HG03575 (cell line): Measurements from ENCODE around the gene UBAC2.
"Not testable (repeated sequence)": the region's sequence is repeated elsewhere in the genome, so short reads cannot be mapped to it uniquely, and the experiment has no call there.

Source experiments
- ATAC-seq: cut with Tn5 transposase; IDR thresholded peaks from one replicate; pipeline ENCODE4 v1.9.1; 2021; ENCODE audit not compliant: unreplicated experiment, insufficient number of reproducible peaks, low FRiP score; ENCODE audit errors: extremely low read depth

UBAC2 gene

DNA sequence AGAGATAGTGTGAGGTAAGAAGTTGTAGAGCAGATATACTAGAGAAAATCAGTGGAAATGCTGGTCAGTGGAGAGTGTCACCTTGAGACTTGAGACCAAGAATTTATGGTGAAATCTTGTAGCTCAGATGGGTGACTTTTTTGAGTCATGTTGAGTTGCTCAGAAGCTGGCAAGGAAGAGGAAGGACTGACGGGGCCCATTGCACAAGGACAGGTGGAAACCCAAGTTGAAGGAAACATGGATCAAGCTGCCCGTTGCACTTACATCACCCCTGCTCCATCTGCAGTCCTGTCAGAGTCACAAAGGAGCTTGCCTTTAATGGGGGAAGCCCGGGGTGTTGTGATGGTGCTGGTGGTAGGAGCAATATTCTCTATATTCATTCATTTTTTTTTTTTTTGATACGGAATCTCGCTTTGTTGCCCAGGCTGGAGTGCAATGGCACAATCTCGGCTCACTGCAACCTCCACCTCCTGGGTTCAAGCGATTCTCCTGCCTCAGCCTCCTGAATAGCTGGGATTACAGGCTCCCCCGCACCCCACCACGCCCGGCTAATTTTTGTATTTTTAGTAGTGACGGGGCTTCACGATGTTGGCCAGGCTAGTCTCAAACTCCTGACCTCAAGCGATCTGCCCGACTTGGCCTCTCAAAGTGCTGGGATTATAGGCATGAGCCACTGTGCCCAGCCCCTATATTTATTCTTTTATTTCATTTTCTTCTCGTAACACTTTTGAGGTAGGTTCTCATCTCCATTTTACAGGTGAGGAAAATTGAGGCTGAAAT, 27.4 kb downstream of the UBAC2 start:
- ATAC-seq = no peak

DNA sequence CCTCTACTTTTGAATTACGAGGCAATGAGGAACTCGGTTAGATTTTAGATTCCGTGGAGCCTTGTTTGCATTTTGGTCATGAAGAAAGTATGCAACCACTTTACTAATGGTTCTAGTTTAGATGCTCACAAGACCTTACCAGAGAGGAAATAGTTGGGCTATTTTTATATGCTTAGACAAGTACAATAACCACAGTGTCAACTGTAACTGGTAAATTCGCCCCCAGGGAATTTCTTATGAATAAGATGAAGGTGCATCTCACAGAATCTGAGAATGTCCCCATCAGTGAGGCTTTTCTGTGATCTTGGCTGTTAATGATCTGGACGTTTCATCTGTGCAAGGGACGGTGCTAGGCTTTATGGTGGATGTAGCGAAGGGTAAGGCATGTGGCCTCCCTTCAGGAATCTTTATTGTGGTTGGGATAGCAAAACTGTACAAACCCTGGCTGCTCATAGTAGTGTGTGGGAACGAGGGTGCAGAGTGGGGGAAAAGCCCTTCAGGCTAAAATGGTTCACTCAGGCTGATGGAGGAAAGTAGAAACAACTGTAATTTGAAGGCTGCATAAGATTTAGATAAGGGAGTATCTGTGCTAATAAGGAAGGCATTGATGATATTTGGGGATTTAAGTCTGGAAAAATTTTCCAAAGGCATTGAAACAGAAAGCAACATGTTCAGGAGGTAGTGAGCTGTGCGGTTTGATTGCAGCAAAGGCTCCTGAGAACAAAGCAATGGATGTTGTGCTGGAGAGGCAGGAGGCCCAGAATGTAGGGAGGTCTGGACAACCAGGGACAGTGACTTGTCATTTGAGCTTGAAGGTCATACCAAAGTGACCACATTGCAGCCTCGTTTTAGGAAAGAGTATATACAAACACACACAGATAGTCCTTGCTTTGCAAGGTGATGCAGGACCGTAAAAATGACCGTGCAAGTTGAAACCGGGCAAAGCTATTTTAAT, 28.4 kb downstream of the UBAC2 start:
- peak; percentile 86 for ATAC-seq

DNA sequence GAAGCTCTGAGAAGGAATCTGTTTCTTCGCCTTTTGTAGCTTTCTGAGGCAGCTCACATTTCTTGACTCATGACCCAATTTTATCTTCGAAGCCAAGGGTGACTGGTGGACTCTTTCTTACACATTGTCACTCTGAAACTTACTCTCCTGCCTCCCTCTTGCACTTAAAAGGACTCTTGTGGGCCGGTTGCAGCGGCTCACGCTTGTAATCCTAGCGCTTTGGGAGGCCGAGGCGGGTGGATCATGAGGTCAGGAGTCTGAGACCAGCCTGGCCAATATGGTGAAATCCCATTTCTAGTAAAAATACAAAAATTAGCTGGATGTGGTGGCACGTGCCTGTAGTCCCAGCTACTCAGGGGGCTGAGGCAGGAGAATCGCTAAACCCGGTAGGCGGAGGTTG, 29.9 kb downstream of the UBAC2 start:
- ATAC-seq = not testable (repeated sequence)

DNA sequence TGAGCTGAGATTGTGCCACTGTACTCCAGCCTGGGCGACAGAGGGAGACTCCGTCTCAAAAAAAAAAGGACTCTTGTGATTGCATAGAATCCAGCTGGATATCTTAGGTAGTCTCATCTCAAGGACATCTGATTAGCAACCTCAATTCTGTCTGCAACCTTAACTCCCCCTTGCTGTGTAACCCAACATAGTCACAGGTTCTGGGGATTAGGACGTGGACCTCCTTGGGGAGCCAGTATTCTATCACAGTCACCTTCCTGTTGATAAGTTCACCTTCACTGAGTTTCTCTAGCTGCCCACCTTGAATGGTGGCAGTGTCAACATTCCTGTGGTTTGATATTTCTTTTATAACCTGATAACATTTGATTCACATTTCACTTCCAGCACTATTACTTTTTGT, 30.3 kb downstream of the UBAC2 start:
- no peak for ATAC-seq

GRCh38 chr13:99231721-99232120, 31.1 kb downstream of the UBAC2 start:
- no peak for ATAC-seq

DNA sequence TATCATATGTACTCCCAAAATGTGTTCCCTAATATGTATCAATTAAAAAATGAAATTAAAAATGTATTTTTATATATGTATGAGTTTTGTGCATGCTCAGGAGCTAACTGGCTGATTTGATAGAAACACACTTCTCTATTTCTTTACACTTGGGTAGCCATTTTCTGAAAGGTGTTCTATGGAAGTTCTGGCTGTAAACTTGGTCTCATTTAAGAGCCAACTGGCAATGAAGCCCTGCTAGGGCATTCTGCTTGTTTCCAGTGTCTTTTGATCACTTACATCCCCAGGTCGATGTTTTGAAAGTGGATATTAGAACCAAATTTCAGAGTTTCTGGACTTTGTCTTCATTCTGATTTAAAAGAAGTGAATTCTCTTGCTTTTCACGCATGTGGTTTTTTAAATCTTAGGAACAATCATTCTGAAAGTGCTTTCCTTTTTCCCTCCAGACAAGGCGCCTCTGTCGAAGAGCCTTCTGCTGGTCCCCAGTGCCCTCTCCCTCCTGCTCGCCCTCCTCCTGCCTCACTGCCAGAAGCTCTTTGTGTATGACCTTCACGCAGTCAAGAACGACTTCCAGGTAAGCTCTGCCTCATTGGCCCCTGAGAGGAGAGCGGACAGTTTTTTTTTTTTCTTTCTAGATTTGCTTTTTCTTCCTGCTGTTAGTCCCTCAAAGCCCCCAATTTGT, 37.5 kb downstream of the UBAC2 start:
- no peak for ATAC-seq

GRCh38 chr13:99246100-99246499, 45.4 kb downstream of the UBAC2 start:
- ATAC-seq = no peak

DNA sequence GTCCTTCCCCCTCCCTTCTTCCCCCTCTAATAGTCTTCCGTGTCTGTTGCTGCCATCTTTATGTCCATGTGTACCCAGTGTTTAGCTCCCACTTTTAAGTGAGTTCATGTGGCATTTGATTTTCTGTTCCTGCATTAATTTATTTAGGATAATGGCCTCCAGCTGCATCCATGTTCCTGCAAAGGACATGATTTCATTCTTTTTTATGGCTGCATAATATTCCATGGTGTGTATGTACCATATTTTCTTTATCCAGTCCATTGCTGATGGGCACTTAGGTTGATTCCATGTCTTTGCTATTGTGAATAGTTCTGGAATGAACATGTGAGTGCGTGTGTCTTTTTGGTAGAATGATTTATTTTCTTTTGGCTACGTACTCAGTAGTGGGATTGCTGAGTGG, 48.5 kb downstream of the UBAC2 start:
- not testable (repeated sequence) for ATAC-seq

DNA sequence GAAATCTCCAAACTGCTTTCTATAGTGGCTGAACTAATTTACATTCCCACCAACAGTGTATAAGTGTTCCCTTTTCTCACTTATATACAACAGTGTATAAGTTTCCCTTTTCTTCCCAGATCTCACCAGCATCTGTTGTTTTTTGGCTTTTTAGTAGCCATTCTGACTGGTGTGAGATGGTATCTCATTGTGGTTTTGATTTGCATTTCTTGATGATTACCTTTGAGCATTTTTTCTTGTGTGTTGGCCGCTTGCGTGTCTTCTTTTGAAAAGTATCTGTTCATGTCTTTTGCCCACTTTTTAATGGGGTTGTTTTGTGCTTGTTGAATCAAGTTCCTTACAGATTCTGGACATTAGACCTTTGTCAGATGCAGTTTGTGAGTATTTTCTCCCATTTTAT, 49.0 kb downstream of the UBAC2 start:
- ATAC-seq = not testable (repeated sequence)

DNA sequence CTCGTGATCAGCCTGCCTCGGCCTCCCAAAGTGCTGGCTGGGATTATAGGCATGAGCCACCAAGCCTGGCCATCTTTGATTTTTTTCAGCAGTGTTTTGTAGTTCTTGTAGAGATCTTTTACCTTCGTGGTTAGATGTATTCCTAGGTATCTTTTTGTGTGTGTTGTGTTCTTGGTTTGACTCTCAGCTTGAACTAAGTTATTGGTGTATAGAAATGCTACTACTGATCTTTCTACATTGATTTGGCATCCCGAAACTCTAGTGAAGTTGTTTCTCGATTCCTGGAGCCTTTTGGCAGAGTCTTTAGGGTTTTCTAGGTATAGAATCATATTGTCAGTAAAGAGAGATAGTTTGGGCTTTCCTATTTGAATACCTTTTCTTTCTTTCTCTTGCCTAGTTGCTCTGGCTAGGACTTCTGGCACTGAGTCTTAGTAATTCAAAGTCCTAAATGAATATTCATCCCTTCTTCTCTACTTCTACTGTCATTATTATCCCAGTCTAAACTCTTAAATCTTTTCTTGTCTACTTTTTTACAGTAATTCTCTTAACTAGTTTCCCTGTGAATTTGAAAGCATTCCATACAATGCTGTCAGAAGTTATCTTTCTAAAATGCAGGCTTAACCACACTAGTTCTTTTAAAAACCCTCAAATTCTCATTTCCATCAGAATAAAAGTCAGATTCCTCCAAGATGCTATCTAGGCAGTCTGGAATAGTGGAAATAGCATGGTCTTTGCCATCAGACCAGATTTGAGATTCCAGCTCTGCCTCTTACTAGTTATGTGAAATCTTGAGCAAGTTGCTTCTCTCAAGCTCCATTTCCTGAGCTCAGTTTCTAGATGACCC, 50.5 kb downstream of the UBAC2 start:
- ATAC-seq = no peak

DNA sequence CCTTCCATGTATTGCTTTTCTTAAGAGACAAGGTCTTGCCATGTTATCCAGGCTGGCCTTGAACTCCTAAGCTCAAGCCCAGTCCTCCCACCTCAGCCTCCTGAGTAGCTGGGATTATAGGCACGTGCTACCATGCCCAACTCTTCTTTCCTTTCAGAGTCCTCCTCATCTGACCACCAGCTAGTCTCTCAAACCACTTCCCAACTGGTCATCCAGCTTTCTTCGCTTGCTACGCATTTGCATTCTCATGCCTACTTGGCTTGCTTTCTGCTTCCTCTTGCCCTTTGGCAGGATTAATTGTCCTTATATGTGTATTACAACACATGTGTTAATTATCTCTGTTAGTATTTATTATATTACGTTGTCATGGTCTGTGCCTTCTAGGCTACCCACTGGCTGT, 51.3 kb downstream of the UBAC2 start:
- ATAC-seq = no peak

- ATAC-seq = no peak
Observed at GRCh38 chr13:99254830-99255229, 54.2 kb downstream of the UBAC2 start.

DNA sequence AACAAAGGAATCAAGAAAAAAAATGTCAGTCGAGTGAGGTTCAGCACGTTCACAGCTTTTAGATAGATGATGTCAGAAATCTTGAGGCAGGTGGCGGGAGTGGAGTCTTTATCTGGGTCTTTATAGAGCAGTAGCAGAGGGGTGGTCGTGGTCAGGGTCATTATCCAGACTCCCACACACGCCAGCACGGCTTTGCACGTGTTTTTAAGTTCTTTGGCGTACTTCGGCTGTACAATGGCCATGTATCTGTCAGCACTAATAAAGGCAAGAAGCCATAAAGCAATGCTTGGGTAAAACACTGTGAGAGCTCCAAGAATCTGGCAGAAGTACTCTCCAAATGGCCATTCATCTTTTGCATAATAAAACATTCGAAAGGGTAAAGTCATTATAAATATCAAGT, 54.6 kb downstream of the UBAC2 start:
- no peak for ATAC-seq

GRCh38 chr13:99256283-99256682, 55.6 kb downstream of the UBAC2 start:
- no peak for ATAC-seq

DNA sequence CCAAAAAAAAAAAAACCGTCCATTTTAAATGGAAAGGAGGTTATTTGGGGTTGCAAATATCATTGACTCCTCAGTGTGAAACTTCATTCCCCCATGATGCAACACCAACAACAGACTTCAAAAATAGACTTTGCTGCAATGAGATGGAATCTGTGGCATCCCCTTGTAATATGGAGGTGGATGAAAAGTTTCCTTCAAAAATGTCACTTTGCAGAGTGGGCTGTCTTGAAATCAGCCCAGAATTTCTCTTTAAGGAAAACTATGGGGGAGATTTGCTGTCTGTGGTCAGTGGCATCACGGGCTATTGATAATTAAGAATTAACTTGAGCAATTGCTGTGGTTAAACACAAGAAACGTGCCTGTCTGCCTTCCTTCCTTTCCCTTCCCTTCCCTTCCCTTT, 56.1 kb downstream of the UBAC2 start:
- ATAC-seq = no peak

DNA sequence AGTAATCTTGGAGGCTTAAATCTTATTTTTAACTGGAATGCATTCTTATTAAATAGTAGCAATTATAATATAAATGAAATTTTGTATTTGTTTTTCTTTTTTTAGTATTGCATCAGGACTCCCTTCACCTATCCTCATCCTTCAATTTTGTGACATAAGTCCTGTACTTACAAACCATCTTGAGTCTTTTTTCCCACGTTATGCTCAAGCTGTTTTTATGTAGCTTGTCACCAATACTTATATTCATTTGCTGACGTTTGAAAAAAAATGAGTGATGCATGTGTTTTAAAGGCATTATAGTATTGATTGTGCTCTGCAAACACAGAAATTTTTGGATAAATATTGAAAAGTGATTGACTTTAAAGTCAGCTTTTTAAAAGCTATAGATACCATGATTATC, 56.6 kb downstream of the UBAC2 start:
- ATAC-seq = no peak

GRCh38 chr13:99258210-99258860, 57.7 kb downstream of the UBAC2 start, which contains the start of gene GPR18:
Gene GPR18 (minus strand): TSS chr13:99258379. CDS start chr13:99255872, 2,507 bp downstream.
- peak; percentile 60 for ATAC-seq

GRCh38 chr13:99258946-99259345, 58.3 kb downstream of the UBAC2 start:
- ATAC-seq = no peak
